Measurements from ENCODE around the gene UGDH.

The UGDH gene

GRCh38 chr4:39543034-39543433, 15.8 kb upstream of the UGDH start:
- no peak for TF ChIP-seq CREB5 (CRISPR knock-in tag; IDR thresholded peaks at IDR 0.05; ENCODE audit: low read depth)
- TF ChIP-seq ZFP30 (CRISPR knock-in tag; IDR thresholded peaks at IDR 0.05): no peak
- TF ChIP-seq, protein P1, sequence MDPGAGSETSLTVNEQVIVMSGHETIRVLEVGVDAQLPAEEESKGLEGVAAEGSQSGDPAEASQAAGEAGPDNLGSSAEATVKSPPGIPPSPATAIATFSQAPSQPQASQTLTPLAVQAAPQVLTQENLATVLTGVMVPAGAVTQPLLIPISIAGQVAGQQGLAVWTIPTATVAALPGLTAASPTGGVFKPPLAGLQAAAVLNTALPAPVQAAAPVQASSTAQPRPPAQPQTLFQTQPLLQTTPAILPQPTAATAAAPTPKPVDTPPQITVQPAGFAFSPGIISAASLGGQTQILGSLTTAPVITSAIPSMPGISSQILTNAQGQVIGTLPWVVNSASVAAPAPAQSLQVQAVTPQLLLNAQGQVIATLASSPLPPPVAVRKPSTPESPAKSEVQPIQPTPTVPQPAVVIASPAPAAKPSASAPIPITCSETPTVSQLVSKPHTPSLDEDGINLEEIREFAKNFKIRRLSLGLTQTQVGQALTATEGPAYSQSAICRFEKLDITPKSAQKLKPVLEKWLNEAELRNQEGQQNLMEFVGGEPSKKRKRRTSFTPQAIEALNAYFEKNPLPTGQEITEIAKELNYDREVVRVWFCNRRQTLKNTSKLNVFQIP (CRISPR knock-in tag; IDR thresholded peaks at IDR 0.05; ENCODE audit: borderline replicate concordance, low read depth): no peak
- no peak for TF ChIP-seq ZC3H10 (CRISPR knock-in tag; IDR thresholded peaks at IDR 0.05)
- TF ChIP-seq PPARA (CRISPR knock-in tag; IDR thresholded peaks at IDR 0.05; ENCODE audit: borderline replicate concordance): no peak
- TF ChIP-seq ZNF565 (CRISPR knock-in tag; conservative IDR thresholded peaks at IDR 0.05; ENCODE audit: low read depth): no peak
- no peak for TF ChIP-seq SNAI2 (CRISPR knock-in tag; IDR thresholded peaks at IDR 0.05)
- TF ChIP-seq BACH2 (CRISPR knock-in tag; IDR thresholded peaks at IDR 0.05; ENCODE audit: borderline replicate concordance): no peak
- no peak for TF ChIP-seq CSDC2 (CRISPR knock-in tag; IDR thresholded peaks at IDR 0.05)
- no peak for TF ChIP-seq TSHZ2 (CRISPR knock-in tag; IDR thresholded peaks at IDR 0.05)
- no peak for TF ChIP-seq PATZ1 (CRISPR knock-in tag; IDR thresholded peaks at IDR 0.05; ENCODE audit: borderline replicate concordance)
- no peak for TF ChIP-seq ZFP3 (CRISPR knock-in tag; IDR thresholded peaks at IDR 0.05)
- no peak for TF ChIP-seq TCF4 (CRISPR knock-in tag; IDR thresholded peaks at IDR 0.05; ENCODE audit: borderline replicate concordance)
- TF ChIP-seq, protein P2, sequence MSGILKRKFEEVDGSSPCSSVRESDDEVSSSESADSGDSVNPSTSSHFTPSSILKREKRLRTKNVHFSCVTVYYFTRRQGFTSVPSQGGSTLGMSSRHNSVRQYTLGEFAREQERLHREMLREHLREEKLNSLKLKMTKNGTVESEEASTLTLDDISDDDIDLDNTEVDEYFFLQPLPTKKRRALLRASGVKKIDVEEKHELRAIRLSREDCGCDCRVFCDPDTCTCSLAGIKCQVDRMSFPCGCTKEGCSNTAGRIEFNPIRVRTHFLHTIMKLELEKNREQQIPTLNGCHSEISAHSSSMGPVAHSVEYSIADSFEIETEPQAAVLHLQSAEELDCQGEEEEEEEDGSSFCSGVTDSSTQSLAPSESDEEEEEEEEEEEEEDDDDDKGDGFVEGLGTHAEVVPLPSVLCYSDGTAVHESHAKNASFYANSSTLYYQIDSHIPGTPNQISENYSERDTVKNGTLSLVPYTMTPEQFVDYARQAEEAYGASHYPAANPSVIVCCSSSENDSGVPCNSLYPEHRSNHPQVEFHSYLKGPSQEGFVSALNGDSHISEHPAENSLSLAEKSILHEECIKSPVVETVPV (CRISPR knock-in tag; IDR thresholded peaks at IDR 0.05): no peak

GRCh38 chr4:39542611-39543012, 15.4 kb upstream of the UGDH start:
- no peak for ATAC-seq

More at GRCh38 chr4:39543034-39543433, 15.8 kb upstream of the UGDH start:
- ATAC-seq: no peak

More at GRCh38 chr4:39542611-39543012, 15.4 kb upstream of the UGDH start:
- TF ChIP-seq, protein P2 (CRISPR knock-in tag; IDR thresholded peaks at IDR 0.05): no peak
- no peak for TF ChIP-seq ZNF70 (CRISPR knock-in tag; IDR thresholded peaks at IDR 0.05)
- no peak for TF ChIP-seq TCF4 (CRISPR knock-in tag; IDR thresholded peaks at IDR 0.05; ENCODE audit: borderline replicate concordance)
- TF ChIP-seq ZNF8 (CRISPR knock-in tag; IDR thresholded peaks at IDR 0.05): no peak
- no peak for TF ChIP-seq TSHZ2 (CRISPR knock-in tag; IDR thresholded peaks at IDR 0.05)
- no peak for TF ChIP-seq GLIS3 (CRISPR knock-in tag; IDR thresholded peaks at IDR 0.05)
- no peak for TF ChIP-seq RARB (CRISPR knock-in tag; IDR thresholded peaks at IDR 0.05)
- no peak for TF ChIP-seq ESRRG (CRISPR knock-in tag; IDR thresholded peaks at IDR 0.05)
- no peak for TF ChIP-seq ISL1 (CRISPR knock-in tag; IDR thresholded peaks at IDR 0.05)
- TF ChIP-seq CSDC2 (CRISPR knock-in tag; IDR thresholded peaks at IDR 0.05): no peak
- no peak for TF ChIP-seq OSR1 (CRISPR knock-in tag; IDR thresholded peaks at IDR 0.05)
